VCaP (cell line): ENCODE measurements around the gene HIRA.

ENCODE experiments used
- H3K27ac ChIP-seq: fragments of 450-650 bp; 2 replicates; pipeline ENCODE4 v1.5.1; 2017
- CTCF ChIP-seq: fragments of 450-650 bp; conservative IDR thresholded peaks from 2 replicates; pipeline ENCODE4 v1.5.1; 2017; ENCODE audit warnings: mild to moderate bottlenecking, moderate library complexity

Gene HIRA

GRCh38 chr22:19410941-19411689 is 20.4 kb downstream of the HIRA start:
- no peak for TF ChIP-seq CTCF
- no peak overlapping the region for H3K27ac ChIP-seq

DNA sequence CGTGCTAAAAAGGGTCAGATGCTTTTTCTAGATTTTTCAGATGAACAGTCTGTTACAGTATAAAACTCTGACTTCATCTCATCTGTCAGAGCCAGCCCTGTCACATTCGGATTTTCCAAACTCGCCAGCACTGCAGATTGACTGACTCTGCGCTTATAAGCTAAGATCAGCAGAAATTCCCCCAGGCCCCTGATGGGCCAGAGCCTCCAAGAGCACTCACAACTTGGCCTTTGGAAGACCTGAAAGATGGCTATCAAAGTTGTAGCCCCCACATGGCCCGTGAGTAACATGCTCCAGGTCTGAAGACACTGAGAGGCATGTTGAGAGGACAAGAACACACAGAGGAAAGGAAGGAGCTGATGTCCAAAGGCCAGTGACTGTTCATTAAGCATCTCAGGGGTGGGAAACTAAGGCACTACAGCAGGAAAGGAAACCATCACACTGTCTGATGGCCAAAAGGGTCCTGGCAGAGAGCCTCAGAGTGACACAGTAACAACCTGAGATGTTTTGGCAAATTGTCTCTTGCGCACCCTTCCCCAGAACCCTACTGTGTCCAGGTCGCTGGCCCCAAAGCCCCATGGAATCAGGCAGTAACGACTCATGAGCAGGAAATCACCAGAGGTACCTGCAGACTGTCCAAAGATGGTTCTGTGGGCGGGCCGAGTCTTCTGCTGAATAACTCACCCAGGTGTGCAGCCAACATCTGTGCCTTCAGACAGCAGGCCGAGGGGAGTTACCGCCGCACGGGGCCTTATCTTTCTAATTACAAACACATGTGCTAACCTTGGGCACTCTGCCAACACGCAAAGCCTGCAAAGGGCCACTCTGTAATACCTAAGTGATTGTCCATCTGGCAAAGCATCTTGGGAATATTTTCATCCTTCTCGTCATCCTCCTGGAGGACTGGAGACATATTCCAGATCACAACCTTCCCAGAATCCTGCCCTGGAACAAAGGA is 23.6 kb downstream of the HIRA start:
- no peak overlapping the region for H3K27ac ChIP-seq
- TF ChIP-seq CTCF, result no peak

DNA sequence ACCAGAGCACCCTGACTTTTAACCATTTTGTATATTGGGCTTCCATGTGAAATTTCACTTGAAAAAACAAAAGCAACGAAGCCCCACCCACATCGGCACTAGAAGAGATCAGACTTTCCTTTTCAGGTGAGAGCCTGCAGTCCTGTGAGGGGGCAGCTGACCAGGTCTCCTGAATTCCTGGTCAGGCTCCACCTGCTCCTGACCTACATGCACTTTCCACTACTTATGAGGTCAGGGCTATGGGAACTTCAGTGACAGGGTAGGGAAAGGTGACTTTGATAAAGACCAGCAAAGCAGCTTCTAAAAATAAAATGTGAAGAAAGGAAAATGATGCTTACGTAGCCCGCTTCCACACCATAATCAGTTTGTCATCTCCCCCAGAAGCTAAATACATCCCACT is 24.7 kb downstream of the HIRA start:
- TF ChIP-seq CTCF, result no peak
- no peak overlapping the region for H3K27ac ChIP-seq

DNA sequence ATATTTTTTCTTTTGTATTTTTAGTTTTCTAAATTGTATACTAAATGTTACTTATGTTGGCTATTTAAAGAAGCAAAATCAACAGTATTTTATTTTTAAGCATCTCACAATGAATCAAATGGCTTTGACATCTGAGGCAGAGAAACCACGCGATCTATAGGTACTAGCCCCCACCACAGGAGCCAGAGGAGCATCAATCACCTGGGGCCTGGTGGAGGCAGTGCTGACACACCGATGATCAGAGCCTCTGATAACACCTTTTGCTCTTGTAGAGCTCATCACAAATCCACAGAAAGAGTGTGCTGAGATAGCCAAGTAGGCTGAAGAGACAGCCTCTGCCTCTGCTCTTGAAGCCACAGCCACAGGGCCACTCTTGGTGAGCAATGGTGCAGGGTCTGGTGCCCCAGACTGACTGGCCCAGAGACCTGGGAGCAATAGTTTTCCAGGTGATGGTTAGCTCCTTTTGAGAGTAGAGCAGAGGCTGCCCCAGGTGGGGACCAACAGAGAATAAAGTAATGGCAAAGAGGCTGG is 25.2 kb downstream of the HIRA start:
- no peak for TF ChIP-seq CTCF
- no peak overlapping the region for H3K27ac ChIP-seq

DNA sequence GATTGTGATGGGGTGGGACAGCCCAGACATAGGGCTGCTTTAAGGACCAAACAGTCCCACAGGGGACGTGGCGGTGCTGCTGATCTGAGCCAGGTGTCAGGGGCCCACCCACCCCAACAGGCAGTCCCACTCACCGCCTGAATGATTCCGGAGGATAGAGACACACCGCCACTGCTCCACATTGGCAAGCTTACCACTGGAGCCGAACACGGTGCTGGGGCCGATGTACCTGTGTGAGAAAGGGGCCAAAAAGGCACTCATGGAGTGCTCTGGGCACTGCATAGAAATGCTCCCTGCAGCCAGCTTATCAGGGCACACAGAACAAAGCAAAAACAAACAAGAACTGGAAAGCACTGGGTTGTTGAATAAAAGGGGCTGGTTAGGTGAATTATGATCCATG is 25.9 kb downstream of the HIRA start:
- no peak overlapping the region for H3K27ac ChIP-seq
- TF ChIP-seq CTCF, result no peak

DNA sequence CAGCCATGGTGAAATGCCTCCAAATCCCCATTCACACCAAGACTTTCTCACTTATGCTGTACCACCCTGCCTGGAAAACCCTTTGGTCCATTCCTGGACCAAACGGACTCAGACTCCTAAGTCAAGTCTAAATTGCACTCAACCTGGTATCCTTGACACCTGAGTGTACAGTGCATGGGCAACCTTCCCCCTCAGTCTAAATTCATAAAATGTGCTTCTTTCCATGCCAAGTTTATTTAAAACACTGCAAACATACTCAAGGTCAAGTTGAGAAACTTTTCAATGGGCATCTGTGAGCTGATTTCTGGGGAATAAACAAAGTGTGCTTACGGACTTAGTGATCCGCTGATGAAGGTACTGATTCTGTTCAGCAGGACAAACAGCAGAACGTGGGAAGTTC is 26.4 kb downstream of the HIRA start:
- no peak for TF ChIP-seq CTCF
- H3K27ac ChIP-seq, result no peak overlapping the region

- no peak overlapping the region for H3K27ac ChIP-seq
- no peak for TF ChIP-seq CTCF
Measured at GRCh38 chr22:19404676-19405075, 26.9 kb downstream of the HIRA start.
